Fibroblast of pulmonary artery (primary cell): Measurements from ENCODE around the gene LSM14B.
A peak's percentile ranks its signal among the peaks of the same experiment; 100 is the strongest.

Experiments used
- DNase-seq: peaks from one replicate; pipeline ENCODE4 v3.0.0-alpha.2; 2010; ENCODE audit warnings: low read depth
- H3K4me3 ChIP-seq: replicated peaks from 2 replicates; pipeline ENCODE4 v1.5.1; 2011; ENCODE audit warnings: low read depth, mild to moderate bottlenecking, control low read depth, low read length, moderate library complexity
- CTCF ChIP-seq: IDR thresholded peaks from 2 replicates; pipeline ENCODE4 v1.5.1; 2011; ENCODE audit warnings: mild to moderate bottlenecking, control low read depth, low read length, inconsistent platforms; ENCODE audit errors: missing control alignments

LSM14B gene

GRCh38 chr20:62101078-62101477 is 21.2 kb upstream of the LSM14B start:
- TF ChIP-seq CTCF, result no peak
- H3K4me3 ChIP-seq, result no peak overlapping the region
- DNase-seq, result no peak

- DNase-seq, result no peak
- no peak for TF ChIP-seq CTCF
- no peak overlapping the region for H3K4me3 ChIP-seq
Observed at GRCh38 chr20:62103508-62104233, 18.6 kb upstream of the LSM14B start.

GRCh38 chr20:62104234-62104789 is 18.0 kb upstream of the LSM14B start:
- no peak for TF ChIP-seq CTCF
- DNase-seq, result no peak
- H3K4me3 ChIP-seq, result no peak overlapping the region

- DNase-seq, result peak; percentile 15
- no peak overlapping the region for H3K4me3 ChIP-seq
- TF ChIP-seq CTCF, result no peak
Observed at GRCh38 chr20:62104791-62105345, 17.4 kb upstream of the LSM14B start.

GRCh38 chr20:62105592-62105991 is 16.7 kb upstream of the LSM14B start:
- TF ChIP-seq CTCF, result no peak
- H3K4me3 ChIP-seq, result no peak overlapping the region
- DNase-seq, result no peak

GRCh38 chr20:62111148-62111547 is 11.1 kb upstream of the LSM14B start:
- DNase-seq, result no peak
- no peak for TF ChIP-seq CTCF
- no peak overlapping the region for H3K4me3 ChIP-seq
